C4-2B (cell line): ENCODE data around the gene CYB5B.
"Not testable (repeated sequence)": the region's sequence is repeated elsewhere in the genome, so short reads cannot be mapped to it uniquely, and the experiment has no call there.

Experiments
- ZFX ChIP-seq: fragments of 450-650 bp; IDR thresholded peaks from 2 replicates; pipeline ENCODE4 v1.6.1; 2017
- TF ChIP-seq, protein P1 (sequence below): fragments of 450-650 bp; conservative IDR thresholded peaks from 2 replicates; pipeline ENCODE4 v1.5.1; 2017; ENCODE audit warnings: mild to moderate bottlenecking

DNA sequence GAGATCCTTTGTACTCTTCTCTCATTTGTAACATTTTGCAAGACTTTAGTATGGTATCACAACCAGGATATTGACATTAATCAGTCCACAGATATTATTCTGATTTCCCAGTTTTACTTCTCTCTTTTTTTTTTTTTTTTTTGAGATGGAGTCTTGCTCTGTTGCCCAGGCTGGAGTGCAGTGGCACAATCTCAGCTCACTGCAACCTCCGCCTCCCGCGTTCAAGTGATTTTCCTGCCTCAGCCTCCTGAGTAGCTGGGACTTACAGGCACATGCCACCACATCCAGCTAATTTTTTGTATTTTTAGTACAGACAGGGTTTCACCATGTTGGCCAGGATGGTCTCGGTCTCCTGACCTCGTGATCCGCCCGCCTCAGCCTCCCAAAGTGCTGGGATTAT is 16.6 kb downstream of the CYB5B start:
- TF ChIP-seq, protein P1, sequence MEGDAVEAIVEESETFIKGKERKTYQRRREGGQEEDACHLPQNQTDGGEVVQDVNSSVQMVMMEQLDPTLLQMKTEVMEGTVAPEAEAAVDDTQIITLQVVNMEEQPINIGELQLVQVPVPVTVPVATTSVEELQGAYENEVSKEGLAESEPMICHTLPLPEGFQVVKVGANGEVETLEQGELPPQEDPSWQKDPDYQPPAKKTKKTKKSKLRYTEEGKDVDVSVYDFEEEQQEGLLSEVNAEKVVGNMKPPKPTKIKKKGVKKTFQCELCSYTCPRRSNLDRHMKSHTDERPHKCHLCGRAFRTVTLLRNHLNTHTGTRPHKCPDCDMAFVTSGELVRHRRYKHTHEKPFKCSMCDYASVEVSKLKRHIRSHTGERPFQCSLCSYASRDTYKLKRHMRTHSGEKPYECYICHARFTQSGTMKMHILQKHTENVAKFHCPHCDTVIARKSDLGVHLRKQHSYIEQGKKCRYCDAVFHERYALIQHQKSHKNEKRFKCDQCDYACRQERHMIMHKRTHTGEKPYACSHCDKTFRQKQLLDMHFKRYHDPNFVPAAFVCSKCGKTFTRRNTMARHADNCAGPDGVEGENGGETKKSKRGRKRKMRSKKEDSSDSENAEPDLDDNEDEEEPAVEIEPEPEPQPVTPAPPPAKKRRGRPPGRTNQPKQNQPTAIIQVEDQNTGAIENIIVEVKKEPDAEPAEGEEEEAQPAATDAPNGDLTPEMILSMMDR: not testable (repeated sequence)
- not testable (repeated sequence) for TF ChIP-seq ZFX
